ENCODE measurements around the gene OR10G8.
"Not testable (repeated sequence)": the region's sequence is repeated elsewhere in the genome, so short reads cannot be mapped to it uniquely, and the experiment has no call there.

OR10G8 gene

DNA sequence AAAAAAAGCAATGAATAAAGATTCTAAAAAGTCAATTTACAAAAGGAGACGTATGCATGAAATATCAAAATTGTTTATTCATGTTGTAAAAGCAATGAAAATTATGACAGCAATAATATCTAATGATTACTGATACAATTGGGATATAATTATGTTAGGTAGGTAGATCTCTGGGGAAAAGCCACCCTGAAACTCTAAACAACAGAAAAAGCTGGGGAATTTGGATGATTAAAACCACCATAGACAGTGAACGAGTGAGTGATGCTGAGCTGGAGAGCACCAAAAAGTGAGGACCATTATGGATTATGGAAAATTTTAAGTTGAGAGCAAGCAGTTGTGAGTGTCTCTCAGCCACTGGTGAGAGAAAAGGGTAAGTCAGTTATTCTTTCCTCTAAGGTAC lies at the start of gene OR10G8:
Gene OR10G8, plus strand, starts transcription at position 301 of the 400 bp plus-strand sequence. CDS start 2,825 bp downstream, outside the sequence.
- no peak for DNase-seq

DNA sequence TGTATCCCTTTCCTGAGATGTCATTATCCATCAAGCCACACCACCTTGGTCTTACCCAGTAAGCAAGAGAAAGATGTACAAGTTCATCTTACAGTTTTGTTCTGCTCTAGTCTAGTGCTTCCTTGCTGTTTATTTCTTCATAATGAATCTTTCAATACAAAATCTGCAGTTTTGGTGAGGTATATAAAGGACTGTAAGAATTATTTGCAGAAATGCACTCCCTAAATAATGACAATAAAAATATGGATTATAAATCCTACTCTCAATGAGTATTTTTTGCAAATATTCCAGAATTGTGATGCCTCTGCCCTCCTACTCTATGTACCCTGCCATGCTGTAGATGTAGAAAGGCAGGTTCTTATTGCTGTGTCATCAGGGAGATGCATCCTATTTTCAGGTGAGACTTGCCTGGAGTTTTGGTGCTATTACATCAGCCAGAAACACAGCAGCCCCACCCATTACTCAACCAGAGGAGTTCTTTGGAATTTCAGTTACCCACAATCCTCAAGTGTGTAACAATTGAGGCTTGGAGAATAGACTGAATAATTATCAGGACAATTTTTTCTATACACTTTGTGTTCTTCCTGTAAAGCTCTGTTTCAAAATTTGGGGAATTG lies 48.8 kb upstream of the OR10G8 start, which contains the start of gene OR10S1:
Gene OR10S1, minus strand, starts transcription at position 51 of the 617 bp plus-strand sequence. CDS start 117 bp downstream, outside the sequence.
- no peak for DNase-seq

- no peak for DNase-seq
These were observed 47.3 kb upstream of the OR10G8 start for GRCh38 chr11:123979311-123979710.

DNA sequence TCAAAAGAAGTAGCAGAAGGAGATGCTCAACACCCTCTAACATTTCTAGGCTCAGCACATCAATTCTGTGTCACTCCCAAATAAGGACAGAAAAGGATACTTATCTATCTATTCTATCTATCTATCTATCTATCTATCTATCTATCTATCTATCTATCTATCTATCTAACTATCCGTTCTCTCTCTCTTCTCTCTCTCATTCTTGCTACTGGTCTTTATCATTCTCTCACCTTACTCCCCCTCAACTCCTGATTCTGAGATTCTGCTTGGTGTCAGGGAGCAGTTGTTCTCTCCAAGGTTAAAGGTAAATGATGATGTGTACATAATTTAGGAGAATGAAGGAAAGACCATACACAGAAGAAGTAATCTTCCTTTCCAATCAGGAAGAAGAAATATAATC lies 31.5 kb upstream of the OR10G8 start, which contains the start of gene OR10G6:
Gene OR10G6, minus strand, starts transcription at position 43 of the 400 bp plus-strand sequence. Its CDS starts 0 bp downstream, at position 43.
- no peak for DNase-seq

DNA sequence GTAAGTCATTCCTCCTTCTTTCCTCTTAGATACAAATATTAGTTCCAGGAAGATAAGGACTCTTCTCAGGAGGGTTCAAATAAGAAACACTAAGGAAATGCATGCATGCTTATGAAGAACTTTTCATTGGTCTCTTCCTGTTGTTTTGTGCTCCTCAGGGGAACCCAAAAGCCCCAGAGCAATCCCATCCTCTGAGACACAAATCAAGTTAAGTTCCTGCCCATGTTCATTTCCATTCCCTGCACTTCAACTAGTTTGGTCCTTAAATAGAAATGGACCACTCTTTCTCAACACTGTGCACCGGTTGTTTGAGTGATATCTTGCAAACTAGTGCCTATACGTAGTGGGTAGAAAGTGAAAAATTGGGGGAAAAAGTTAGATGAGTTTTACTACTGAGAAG lies 13.9 kb upstream of the OR10G8 start, which contains the start of gene OR10G4:
Gene OR10G4, plus strand, starts transcription at position 301 of the 400 bp plus-strand sequence. CDS start 2,578 bp downstream, outside the sequence.
- DNase-seq = no peak

DNA sequence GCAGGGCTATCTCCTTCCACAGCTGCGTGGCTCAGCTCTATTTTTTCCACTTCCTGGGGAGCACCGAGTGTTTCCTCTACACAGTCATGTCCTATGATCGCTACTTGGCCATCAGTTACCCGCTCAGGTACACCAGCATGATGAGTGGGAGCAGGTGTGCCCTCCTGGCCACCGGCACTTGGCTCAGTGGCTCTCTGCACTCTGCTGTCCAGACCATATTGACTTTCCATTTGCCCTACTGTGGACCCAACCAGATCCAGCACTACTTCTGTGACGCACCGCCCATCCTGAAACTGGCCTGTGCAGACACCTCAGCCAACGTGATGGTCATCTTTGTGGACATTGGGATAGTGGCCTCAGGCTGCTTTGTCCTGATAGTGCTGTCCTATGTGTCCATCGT lies 10.8 kb upstream of the OR10G8 start:
- DNase-seq = not testable (repeated sequence)

DNA sequence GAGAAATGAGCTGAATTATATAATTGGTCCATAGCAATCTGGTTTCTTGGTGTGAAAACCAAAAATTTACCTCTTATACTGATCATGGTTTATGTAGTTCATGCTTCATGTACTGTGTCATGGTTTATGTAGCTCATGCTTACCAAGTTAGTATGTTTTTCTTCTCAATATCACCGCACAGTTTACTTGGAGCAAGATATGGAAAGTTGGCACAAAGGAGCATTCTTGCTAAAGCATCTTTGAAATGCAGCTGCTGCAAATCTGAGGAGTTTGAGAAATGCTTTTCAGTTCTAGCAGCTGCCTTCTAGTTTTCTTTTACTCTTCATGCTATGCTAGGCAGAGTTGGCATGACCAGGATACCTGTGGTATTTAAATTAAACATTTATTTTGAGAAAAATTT lies 10.1 kb downstream of the OR10G8 start:
- DNase-seq = no peak

- DNase-seq = no peak
These were observed 13.0 kb downstream of the OR10G8 start for GRCh38 chr11:124039557-124039956.

GRCh38 chr11:124041254-124041653 lies 14.7 kb downstream of the OR10G8 start, which contains the start of gene OR10G7:
TSS of gene OR10G7 (minus strand) at chr11:124041325. CDS start at chr11:124039001, 2,324 bp downstream.
- DNase-seq = no peak

GRCh38 chr11:124043420-124043819 lies 16.8 kb downstream of the OR10G8 start:
- no peak for DNase-seq

GRCh38 chr11:124050748-124051147 lies 24.1 kb downstream of the OR10G8 start:
- DNase-seq = no peak

- DNase-seq = no peak
These were observed 26.4 kb downstream of the OR10G8 start for GRCh38 chr11:124052966-124053365.

- DNase-seq = no peak
These were observed 42.1 kb downstream of the OR10G8 start for GRCh38 chr11:124068601-124069110.

- DNase-seq = peak; percentile 66
These were observed 43.1 kb downstream of the OR10G8 start for GRCh38 chr11:124069429-124070401.

GRCh38 chr11:124070915-124071622 lies 44.5 kb downstream of the OR10G8 start:
- peak; percentile 81 for DNase-seq

GRCh38 chr11:124071623-124071948 lies 45.0 kb downstream of the OR10G8 start:
- no peak for DNase-seq

GRCh38 chr11:124072147-124072546 lies 45.5 kb downstream of the OR10G8 start:
- DNase-seq = no peak

DNA sequence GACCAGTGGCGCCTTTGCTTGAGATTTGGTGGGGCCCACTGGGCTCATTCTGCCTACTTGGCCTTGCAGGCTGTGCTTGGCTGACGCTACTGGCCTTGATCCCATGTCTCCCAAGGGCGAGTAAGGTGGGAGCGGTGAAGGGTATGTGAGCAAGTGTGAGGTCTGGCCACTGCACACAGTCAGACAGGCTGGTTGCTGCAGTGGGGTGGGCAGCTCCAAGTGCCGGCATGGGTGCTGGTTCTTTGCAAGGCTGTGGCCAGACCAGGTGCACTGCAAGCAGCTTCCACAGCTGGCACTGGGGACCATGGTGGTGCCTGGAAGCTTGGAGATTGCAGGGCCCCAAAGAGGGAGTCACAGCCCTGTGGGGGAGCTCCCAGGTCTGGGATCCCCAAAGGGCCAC lies 48.0 kb downstream of the OR10G8 start:
- DNase-seq = no peak

GRCh38 chr11:124075492-124075840 lies 48.9 kb downstream of the OR10G8 start:
- DNase-seq = no peak

DNA sequence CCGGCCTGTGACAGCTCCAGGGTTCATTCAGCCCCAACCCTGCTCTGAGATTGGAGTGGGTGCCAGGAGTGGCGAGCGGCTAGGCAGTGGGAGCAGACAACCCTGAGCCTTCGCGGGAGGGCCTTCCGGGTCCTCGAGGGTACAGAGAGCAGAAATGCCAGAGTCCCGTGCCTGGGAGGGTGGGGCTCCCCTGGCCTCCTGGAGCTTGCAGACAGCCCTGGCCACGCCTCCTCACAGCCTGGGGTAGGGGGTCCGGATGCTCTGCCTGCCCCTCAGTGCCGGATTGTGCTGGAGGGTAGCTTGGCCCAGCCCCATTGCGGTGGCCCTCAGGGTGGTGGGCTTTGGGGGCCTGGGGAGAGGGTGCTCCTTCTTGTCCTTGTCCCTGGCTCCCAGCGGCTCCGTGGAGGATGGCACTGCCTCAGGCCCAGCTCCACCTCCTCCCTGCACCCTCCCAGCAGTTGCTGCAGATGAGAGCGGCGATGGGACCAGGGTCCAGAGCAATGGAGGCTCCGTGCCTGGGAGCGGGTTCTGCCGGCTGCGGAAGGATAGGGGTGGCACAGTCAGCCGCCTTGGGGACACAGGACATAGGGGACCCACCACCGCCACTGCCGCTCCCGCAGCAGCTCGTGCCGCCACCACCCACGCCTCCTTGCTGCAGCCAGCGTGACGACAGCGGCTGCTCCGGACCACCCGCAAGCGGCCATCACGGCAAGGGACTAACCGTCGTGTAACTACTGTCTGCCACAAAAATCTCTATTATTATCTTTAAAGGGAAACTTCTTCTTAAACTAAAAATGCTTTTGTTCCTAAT lies 49.4 kb downstream of the OR10G8 start:
- DNase-seq = peak; percentile 53

GRCh38 chr11:124077266-124077665 lies 50.7 kb downstream of the OR10G8 start:
- no peak for DNase-seq

- DNase-seq = no peak
These were observed 52.0 kb downstream of the OR10G8 start for GRCh38 chr11:124078591-124078990.
